HUES6 (cell line): Measurements from ENCODE around the gene CALHM2.

Source experiments
- H3K27ac ChIP-seq: 2 replicates; pipeline ENCODE4 v1.7.0; 2013; ENCODE audit warnings: low read depth, mild to moderate bottlenecking, low read length, inconsistent platforms
- H3K27me3 ChIP-seq: 2 replicates; pipeline ENCODE4 v1.6.1; 2013; ENCODE audit warnings: low read length; ENCODE audit not compliant: control insufficient read depth, insufficient read depth
- H3K36me3 ChIP-seq: 2 replicates; pipeline ENCODE4 v1.6.1; 2013; ENCODE audit warnings: low read length; ENCODE audit not compliant: control insufficient read depth, insufficient read depth
- H3K4me1 ChIP-seq: 2 replicates; pipeline ENCODE4 v1.6.1; 2013; ENCODE audit warnings: low read length; ENCODE audit not compliant: control insufficient read depth, insufficient read depth
- H3K4me3 ChIP-seq: 2 replicates; pipeline ENCODE4 v1.5.1; 2013; ENCODE audit warnings: low read depth, low read length
- H3K9ac ChIP-seq: one replicate; pipeline ENCODE4 v1.6.1; 2013; ENCODE audit warnings: mild to moderate bottlenecking, low read length
- H3K9me3 ChIP-seq: 2 replicates; pipeline ENCODE4 v1.6.1; 2013; ENCODE audit warnings: low read depth, low read length; ENCODE audit not compliant: control insufficient read depth, insufficient read depth

Gene CALHM2

GRCh38 chr10:103449208-103450144 lies 2.7 kb downstream of the CALHM2 start:
- no peak overlapping the region for H3K4me3 ChIP-seq
- H3K9ac ChIP-seq: no peak overlapping the region
- no peak overlapping the region for H3K27ac ChIP-seq
- H3K27me3 ChIP-seq: no peaks in the 10 kb centered on the region
- peaks cover 24% of the 10 kb centered on the region; the same call in 1 of the 2 replicates for H3K4me1 ChIP-seq
- peaks cover 50% of the 10 kb centered on the region for H3K36me3 ChIP-seq
- no peaks in the 10 kb centered on the region for H3K9me3 ChIP-seq

- Histone ChIP-seq H3K4me1 (peaks cover 24% of the 10 kb centered on the region; the same call in 1 of the 2 replicates), H3K9ac (no peak overlapping the region), H3K9me3 (no peaks in the 10 kb centered on the region), H3K4me3 (no peak overlapping the region), H3K27ac (no peak overlapping the region), H3K36me3 (peaks cover 57% of the 10 kb centered on the region), H3K27me3 (no peaks in the 10 kb centered on the region)
Observed at GRCh38 chr10:103448746-103449145, 3.4 kb downstream of the CALHM2 start.

- Histone ChIP-seq H3K4me3 (no peak overlapping the region), H3K27me3 (no peaks in the 10 kb centered on the region), H3K4me1 (peaks cover 17% of the 10 kb centered on the region; the same call in 1 of the 2 replicates), H3K9ac (no peak overlapping the region), H3K36me3 (peaks cover 73% of the 10 kb centered on the region), H3K9me3 (no peaks in the 10 kb centered on the region), H3K27ac (no peak overlapping the region)
Observed at GRCh38 chr10:103447187-103447586, 5.0 kb downstream of the CALHM2 start.

GRCh38 chr10:103445767-103446567 lies 6.2 kb downstream of the CALHM2 start:
- Histone ChIP-seq H3K27ac (no peak overlapping the region), H3K4me3 (no peak overlapping the region), H3K9me3 (no peaks in the 10 kb centered on the region), H3K27me3 (no peaks in the 10 kb centered on the region), H3K36me3 (peaks cover 85% of the 10 kb centered on the region), H3K4me1 (peaks cover 8% of the 10 kb centered on the region; the same call in 1 of the 2 replicates), H3K9ac (no peak overlapping the region)

GRCh38 chr10:103445366-103445765 lies 6.8 kb downstream of the CALHM2 start:
- Histone ChIP-seq H3K36me3 (peaks cover 91% of the 10 kb centered on the region), H3K27ac (no peak overlapping the region), H3K27me3 (no peaks in the 10 kb centered on the region), H3K4me1 (peaks cover 2% of the 10 kb centered on the region; the same call in 1 of the 2 replicates), H3K9me3 (no peaks in the 10 kb centered on the region), H3K4me3 (no peak overlapping the region), H3K9ac (no peak overlapping the region)

- no peak overlapping the region for H3K27ac ChIP-seq
- H3K9ac ChIP-seq: no peak overlapping the region
- no peaks in the 10 kb centered on the region for H3K9me3 ChIP-seq
- no peak overlapping the region for H3K4me3 ChIP-seq
- H3K4me1 ChIP-seq: no peaks in the 10 kb centered on the region
- H3K36me3 ChIP-seq: peaks cover 93% of the 10 kb centered on the region
- H3K27me3 ChIP-seq: no peaks in the 10 kb centered on the region
Observed at GRCh38 chr10:103444478-103444877, 7.7 kb downstream of the CALHM2 start.

- H3K9ac ChIP-seq: no peak overlapping the region
- no peak overlapping the region for H3K4me3 ChIP-seq
Observed at GRCh38 chr10:103443475-103444185, 8.5 kb downstream of the CALHM2 start.

GRCh38 chr10:103442031-103442461 lies 10.1 kb downstream of the CALHM2 start:
- peaks cover 97% of the 10 kb centered on the region for H3K36me3 ChIP-seq
- H3K9ac ChIP-seq: no peak overlapping the region
- H3K9me3 ChIP-seq: no peaks in the 10 kb centered on the region
- H3K27me3 ChIP-seq: no peaks in the 10 kb centered on the region
- no peaks in the 10 kb centered on the region for H3K4me1 ChIP-seq
- H3K4me3 ChIP-seq: no peak overlapping the region
- no peak overlapping the region for H3K27ac ChIP-seq

More at GRCh38 chr10:103443475-103444185, 8.5 kb downstream of the CALHM2 start:
- no peaks in the 10 kb centered on the region for H3K27me3 ChIP-seq
- no peaks in the 10 kb centered on the region for H3K9me3 ChIP-seq
- peaks cover 93% of the 10 kb centered on the region for H3K36me3 ChIP-seq
- no peak overlapping the region for H3K27ac ChIP-seq
- no peaks in the 10 kb centered on the region for H3K4me1 ChIP-seq

- Histone ChIP-seq H3K9me3 (no peaks in the 10 kb centered on the region), H3K9ac (no peak overlapping the region), H3K27me3 (no peaks in the 10 kb centered on the region), H3K4me3 (no peak overlapping the region), H3K36me3 (peaks cover 97% of the 10 kb centered on the region), H3K27ac (no peak overlapping the region), H3K4me1 (no peaks in the 10 kb centered on the region)
Observed at GRCh38 chr10:103441611-103442010, 10.6 kb downstream of the CALHM2 start.

- H3K4me3 ChIP-seq: no peak overlapping the region
- H3K4me1 ChIP-seq: no peaks in the 10 kb centered on the region
- no peak overlapping the region for H3K9ac ChIP-seq
- H3K36me3 ChIP-seq: peaks cover 97% of the 10 kb centered on the region
- H3K27ac ChIP-seq: no peak overlapping the region
- no peaks in the 10 kb centered on the region for H3K27me3 ChIP-seq
- no peaks in the 10 kb centered on the region for H3K9me3 ChIP-seq
Observed at GRCh38 chr10:103441206-103441605, 11.0 kb downstream of the CALHM2 start.
